Stimulated activated effector memory CD8-positive, alpha-beta T cell treated with anti-CD3 and anti-CD28 coated beads, Interleukin-12 subunit alpha, Interleukin-12 subunit beta, amount 100 ng/mL, for 72 hours (primary cell): Measurements from ENCODE around the gene ERGIC2.
"Not testable (repeated sequence)": the region's sequence is repeated elsewhere in the genome, so short reads cannot be mapped to it uniquely, and the experiment has no call there.

ENCODE experiments used
- ATAC-seq: fragments of 150-1000 bp; cut with Tn5 transposase; 2 replicates; pipeline ENCODE4 v1.10.0; 2021
- DNase-seq, 2 donors: peaks; one replicate each; pipeline ENCODE4 v3.0.0; 2021 to 2022; ENCODE audit warnings: low spot score in 2 of 2
- H3K27ac Mint-ChIP-seq: one replicate; pipeline ENCODE4 v1.8.0; 2022; ENCODE audit warnings: mild to moderate bottlenecking, mixed read lengths
- H3K36me3 Mint-ChIP-seq: one replicate; pipeline ENCODE4 v1.8.0; 2022; ENCODE audit warnings: mild to moderate bottlenecking, mixed read lengths
- H3K4me1 Mint-ChIP-seq: one replicate; pipeline ENCODE4 v1.8.0; 2022; ENCODE audit warnings: mixed read lengths
- H3K4me3 Mint-ChIP-seq: one replicate; pipeline ENCODE4 v1.8.0; 2022; ENCODE audit warnings: mild to moderate bottlenecking, mixed read lengths
- H3K9me3 Mint-ChIP-seq: one replicate; pipeline ENCODE4 v1.8.0; 2022; ENCODE audit warnings: mixed read lengths

The ERGIC2 gene

DNA sequence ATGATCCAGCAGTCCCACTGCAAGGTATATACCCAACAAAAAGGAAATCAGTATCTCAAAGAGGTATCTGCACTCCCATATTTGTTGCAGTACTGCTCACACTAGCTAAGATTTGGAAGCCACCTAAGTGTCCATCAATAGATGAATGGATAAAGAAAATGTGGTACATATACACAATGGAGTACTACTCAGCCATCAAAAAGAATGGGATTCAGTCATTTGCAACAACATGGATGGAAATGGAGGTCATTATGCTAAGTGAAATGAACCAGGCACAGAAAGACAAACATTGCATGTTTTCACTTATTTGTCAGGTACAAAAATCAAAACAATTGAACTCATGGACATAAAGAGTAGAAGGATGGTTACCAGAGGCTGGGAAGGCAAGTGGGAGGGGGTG is 90.5 kb downstream of the ERGIC2 start:
- not testable (repeated sequence) for H3K4me3 Mint-ChIP-seq, H3K27ac Mint-ChIP-seq, ATAC-seq, H3K9me3 Mint-ChIP-seq, DNase-seq, H3K4me1 Mint-ChIP-seq, H3K36me3 Mint-ChIP-seq

DNA sequence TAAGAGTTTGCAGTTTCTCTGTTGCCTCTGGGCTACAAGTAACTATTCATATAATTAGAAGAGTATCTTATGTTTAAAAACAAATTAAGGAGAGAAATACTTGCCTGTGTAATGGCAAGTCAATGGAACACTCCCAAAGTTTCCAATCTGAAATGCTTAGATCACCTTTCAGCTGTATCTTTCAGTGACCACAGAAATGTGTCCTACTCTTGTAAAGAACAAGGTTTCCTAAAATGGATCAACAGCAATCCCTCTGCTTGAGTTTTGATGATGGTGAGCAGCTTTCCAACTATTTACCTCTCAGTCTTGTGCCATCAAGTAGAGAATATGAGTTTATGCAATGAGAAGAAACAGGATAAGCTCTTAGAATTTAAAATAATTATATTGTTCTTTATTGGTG is 92.9 kb downstream of the ERGIC2 start:
- Mint-ChIP-seq H3K27ac (no peak overlapping the region), H3K4me1 (no peaks in the 10 kb centered on the region), H3K36me3 (no peaks in the 10 kb centered on the region), H3K4me3 (no peak overlapping the region), H3K9me3 (no peaks in the 10 kb centered on the region)
- DNase-seq (no peak), ATAC-seq (no peak)

DNA sequence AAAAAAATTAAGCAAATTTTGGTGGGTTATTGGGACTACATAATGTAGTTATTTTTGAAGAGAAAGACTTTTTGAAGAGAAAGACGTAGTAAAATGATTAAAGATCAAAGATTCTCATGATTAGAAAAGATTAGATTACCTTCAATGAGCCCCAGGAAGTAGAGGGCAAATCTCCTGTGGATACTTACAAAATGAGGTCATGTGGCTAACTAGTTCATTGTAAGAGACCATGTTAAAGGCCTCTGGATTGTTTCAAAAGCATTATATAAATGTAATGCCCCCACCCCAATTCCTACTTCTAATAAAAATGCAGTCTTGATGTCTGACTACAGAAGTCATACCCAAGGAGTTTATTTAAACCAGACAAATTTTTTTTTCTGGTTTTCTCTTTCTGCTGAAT is 93.3 kb downstream of the ERGIC2 start:
- Mint-ChIP-seq H3K27ac (no peak overlapping the region), H3K4me1 (no peaks in the 10 kb centered on the region), H3K4me3 (no peak overlapping the region), H3K36me3 (no peaks in the 10 kb centered on the region), H3K9me3 (no peaks in the 10 kb centered on the region)
- DNase-seq (no peak), ATAC-seq (no peak)
